Measurements from ENCODE around the gene TRIM32.

DNA sequence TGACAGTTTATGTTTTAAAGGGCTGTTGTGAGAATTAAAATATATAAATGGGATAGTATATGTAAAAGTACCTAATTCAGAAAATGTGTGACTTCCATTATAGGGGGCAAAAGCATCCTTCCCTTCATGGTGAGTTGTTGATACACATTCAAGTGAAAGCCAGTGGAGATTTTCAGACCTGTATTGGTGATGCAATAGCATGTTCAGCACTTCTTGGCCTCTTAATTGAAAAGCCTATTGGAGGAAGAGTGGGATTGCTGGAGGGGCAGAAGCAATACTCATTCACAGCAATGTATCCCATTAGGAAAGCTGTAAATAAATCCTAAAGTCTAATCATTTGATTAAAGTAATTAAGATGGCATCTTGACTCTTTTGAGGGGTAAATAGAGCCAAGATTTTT is 17.4 kb downstream of the TRIM32 start:
- no peak for TF ChIP-seq CTCF (conservative IDR thresholded peaks at IDR 0.05; ENCODE audit: low read length)
- TF ChIP-seq EZH2phosphoT487 (IDR thresholded peaks at IDR 0.05; ENCODE audit: borderline replicate concordance, low read depth, low read length), result no peak
